ENCODE results near the gene RENBP.

Gene RENBP

GRCh38 chrX:153919281-153919680 is 25.2 kb downstream of the RENBP start:
- DNase-seq (ENCODE audit: low spot score): no peak

DNA sequence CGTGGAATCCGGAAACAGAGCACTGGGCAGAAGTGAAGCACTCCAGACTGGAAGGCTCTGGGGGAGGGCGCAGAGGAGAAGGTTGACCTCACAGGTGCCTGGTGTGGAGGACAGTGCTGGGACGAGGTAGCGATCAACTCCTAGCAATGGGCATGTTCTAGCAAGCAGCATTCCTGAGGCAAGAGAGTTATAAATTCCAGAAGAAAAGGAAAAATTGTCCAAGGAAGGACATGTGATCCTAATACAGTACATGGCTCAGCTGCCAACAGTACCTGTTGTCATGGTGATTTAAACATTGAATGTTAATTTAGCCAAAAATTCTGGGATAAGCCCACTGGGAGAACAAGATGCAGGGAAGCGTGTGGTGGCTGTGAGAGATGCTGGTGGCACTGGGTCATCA is 26.6 kb downstream of the RENBP start:
- DNase-seq (ENCODE audit: low spot score): no peak

DNA sequence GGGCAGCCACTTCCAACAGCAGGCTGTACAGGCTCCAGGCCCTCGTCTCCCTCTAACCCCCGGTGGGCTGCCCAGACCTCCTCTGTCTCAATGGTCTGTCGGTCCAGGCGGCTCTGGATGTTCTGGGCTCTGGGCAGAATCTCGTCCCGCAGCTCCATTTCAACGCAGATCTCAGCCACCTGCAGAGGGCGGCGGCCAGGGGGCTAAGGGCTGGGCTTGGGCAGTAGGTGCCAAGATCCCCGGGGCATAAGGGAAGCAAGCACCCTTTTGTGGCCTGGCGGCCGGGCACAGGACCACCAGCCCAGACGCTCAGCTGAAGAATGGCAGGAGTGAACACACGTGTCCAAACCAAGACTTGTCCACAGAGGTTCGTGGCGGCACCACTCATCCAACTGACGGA is 30.7 kb downstream of the RENBP start:
- no peak for DNase-seq (ENCODE audit: low spot score)

DNA sequence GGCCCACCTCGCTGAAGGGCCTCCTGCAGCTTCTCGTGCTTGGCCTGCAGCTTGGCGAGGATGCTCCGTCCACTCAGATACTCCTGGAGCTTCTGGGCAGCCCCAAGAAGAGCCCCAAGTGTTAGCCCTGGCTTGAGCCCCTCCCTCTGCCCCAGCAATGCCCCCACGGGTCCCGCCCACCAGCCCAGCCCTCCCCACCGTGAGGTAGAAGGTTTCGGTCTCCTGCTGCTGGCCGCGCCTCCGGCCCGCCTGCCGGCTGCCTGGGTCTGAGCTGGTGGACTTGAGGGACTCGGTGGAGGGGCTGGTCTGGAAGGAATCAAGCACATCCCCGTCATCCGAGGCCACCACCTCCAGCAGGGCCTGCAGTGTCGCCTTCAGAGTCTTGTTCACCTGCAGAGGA is 31.2 kb downstream of the RENBP start:
- no peak for DNase-seq (ENCODE audit: low spot score)

DNA sequence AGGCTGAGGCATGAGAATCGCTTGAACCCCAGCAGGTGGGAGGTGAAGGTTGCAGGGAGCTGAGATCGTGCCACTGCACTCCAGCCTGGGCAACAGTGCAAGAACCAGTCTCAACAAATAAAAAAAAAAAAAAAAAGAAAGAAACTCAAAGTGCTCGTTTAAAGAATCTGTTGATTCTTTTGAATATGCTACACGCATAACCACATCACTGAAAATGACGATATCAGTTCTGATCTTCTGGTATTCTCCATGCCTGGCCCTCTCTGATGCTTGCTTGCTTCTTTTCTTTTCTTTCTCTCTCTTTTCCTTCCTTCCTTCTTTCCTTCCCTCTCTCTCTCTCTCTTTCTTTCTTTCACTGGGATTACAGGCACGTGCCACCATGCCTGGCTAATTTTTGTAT is 32.6 kb downstream of the RENBP start:
- DNase-seq (ENCODE audit: low spot score): no peak

DNA sequence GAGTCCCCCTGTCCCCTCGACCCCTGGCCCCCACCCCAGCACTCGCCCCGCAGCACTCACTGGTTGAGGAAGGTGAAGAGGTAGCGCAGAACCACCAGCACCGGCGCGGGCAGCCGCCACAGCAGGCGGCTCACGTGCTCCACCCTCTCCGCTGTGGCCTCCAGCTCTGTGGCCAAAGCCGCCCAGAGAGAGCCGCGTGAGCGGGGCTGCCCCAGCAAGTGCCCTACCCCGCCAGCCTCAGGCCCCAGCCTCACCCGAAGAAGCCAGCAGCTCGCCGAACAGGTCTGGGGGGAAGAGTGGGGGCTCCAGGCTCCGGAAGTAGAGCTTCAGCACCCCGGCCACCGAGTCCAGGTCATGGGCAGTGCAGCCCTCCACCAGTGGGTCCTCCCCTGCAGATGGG is 34.0 kb downstream of the RENBP start:
- DNase-seq (ENCODE audit: low spot score): no peak

DNA sequence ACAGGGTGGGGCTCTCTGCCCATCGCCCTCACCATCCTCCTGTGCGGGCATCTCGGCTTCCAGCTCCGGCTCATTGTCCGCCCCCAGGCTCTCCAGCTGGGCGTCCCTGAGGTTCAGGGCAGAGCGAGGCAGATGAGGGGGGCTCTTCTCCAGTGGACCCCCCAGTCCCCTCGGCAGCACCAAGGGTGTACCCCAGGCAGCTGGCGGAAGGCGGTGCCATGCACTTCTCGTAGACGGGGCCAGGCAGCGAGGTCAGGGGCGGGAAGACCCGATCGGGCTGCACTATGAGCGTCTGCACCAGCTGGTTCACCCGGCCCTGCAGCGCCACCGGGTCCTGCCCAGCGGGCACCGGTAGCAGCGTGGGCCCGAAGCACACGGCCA is 34.5 kb downstream of the RENBP start:
- DNase-seq (ENCODE audit: low spot score): no peak

GRCh38 chrX:153909024-153909979 is 35.1 kb downstream of the RENBP start:
- peak; percentile 48 for DNase-seq (ENCODE audit: low spot score)

GRCh38 chrX:153908219-153908860 is 36.1 kb downstream of the RENBP start:
- DNase-seq (ENCODE audit: low spot score): no peak

- DNase-seq (ENCODE audit: low spot score): no peak
Measured at GRCh38 chrX:153907456-153907855, 37.0 kb downstream of the RENBP start.

- no peak for DNase-seq (ENCODE audit: low spot score)
Measured at GRCh38 chrX:153906126-153906917, 38.1 kb downstream of the RENBP start.

DNA sequence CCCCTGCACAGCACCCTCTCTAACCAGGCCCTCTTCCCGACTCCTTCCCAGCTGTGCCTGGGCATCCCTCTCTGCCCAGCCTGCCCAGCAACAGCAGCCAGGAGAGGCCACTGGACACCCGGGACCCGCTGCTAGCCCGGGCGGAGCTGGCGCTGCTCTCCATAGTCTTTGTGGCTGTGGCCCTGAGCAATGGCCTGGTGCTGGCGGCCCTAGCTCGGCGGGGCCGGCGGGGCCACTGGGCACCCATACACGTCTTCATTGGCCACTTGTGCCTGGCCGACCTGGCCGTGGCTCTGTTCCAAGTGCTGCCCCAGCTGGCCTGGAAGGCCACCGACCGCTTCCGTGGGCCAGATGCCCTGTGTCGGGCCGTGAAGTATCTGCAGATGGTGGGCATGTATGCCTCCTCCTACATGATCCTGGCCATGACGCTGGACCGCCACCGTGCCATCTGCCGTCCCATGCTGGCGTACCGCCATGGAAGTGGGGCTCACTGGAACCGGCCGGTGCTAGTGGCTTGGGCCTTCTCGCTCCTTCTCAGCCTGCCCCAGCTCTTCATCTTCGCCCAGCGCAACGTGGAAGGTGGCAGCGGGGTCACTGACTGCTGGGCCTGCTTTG is 38.9 kb downstream of the RENBP start:
- no peak for DNase-seq (ENCODE audit: low spot score)

DNA sequence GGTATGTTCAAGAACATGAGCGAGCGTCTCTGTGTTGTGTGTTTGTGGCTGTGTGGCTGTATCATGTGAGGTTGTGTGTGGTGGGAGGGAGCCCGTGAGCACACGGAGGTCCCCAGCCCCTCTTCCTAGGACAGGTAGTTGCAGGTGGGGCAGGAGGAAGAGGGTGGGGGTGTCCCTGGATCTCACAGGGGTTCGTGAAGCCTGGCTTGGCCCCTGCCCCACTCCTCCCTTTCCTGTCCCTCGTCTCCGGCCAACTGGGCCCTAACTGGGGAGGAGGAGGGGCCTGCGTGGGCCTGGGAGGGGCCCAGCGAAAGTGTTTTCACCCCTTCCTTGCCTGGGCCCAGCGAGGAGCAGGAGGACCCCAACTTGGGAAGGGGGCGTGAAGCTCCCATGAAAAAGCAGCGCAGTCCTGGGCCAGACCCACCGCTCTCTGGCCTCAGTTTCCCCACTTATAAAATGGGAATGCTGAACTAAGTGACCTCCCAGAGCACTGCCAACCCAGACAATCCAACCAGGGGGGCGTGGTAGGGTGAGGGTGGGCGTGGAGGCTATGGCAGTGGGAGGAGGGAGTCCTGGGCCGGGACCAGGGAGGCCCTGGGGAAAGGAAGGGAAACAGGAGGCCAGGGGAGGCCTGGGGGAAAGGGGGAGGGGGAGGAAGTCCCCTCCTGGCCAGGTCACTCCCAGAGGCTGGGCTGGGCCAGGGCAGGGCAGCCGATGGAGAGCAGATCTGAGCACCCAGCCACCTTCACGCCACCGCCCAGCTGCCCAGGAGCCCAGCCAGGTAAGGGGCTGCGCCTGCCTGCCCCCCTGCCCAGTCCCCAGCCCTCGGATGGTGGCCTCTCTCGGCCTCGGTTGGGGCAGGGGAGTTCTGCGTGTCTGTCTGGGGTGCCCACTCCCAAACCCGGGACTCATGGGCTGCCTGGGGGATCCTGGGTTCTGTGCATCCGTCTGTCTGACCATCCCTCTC is 40.2 kb downstream of the RENBP start, which contains the start of gene AVPR2:
TSS of gene AVPR2 (plus strand) at position 683 of the 967 bp plus-strand sequence. CDS start 473 bp downstream, outside the sequence.
- no peak for DNase-seq (ENCODE audit: low spot score)

DNA sequence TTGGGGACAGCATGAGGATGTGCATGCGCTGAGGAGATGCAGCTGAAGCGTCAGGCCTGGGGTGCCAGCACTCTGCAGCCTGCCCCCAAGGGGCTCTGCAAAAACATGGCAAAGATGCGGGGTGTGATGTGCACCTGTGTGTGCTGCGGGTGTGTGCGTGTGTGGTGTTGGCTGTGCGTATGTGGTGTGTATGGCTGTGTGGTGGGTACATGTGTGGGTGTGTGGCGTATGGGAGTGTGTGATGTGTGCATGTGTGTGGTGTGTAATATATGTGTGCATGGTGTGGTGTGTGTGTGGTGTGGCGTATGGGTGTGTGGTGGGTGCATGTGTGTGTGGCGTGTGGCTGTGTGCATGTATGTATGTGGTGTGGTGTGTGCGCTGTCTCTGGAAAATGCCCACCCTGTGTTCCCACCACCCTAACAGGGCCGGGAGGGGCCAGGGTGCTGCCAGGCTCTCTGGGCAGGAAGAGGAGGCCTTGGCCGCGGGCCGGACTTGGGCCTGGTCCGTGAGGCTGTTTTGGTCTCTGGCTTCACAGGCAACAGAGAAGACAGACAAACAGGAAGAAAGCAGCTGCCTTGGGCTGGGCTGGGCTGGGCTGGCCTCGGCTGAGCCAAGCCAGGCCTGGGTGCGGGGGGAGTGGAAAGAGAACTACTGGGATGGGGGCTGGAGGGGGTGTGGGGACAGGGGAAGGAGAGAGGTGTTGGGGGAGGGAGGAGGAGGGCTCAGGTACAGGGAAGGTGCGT is 41.0 kb downstream of the RENBP start:
- DNase-seq (ENCODE audit: low spot score): no peak

- no peak for DNase-seq (ENCODE audit: low spot score)
Measured at GRCh38 chrX:153902385-153902784, 42.1 kb downstream of the RENBP start.

DNA sequence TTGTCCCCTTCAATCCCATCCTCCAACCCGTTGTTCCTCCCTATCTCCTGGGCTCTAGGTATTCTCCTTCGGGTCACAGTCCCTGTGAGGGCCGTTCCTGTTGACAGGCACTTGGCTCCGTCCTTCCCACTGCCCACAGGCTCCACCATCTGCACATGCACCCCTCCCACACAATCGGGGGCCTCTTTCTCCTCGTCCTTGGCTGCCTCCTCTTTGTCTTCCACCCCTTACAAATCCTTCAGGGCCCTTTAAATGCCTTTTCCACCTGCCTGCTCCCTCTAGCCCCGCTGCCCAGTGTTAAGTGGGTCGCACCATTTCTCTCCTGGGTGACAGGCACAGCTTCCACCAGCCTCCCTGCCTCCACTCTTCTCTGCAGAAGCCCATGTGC is 42.7 kb downstream of the RENBP start:
- DNase-seq (ENCODE audit: low spot score): no peak

DNA sequence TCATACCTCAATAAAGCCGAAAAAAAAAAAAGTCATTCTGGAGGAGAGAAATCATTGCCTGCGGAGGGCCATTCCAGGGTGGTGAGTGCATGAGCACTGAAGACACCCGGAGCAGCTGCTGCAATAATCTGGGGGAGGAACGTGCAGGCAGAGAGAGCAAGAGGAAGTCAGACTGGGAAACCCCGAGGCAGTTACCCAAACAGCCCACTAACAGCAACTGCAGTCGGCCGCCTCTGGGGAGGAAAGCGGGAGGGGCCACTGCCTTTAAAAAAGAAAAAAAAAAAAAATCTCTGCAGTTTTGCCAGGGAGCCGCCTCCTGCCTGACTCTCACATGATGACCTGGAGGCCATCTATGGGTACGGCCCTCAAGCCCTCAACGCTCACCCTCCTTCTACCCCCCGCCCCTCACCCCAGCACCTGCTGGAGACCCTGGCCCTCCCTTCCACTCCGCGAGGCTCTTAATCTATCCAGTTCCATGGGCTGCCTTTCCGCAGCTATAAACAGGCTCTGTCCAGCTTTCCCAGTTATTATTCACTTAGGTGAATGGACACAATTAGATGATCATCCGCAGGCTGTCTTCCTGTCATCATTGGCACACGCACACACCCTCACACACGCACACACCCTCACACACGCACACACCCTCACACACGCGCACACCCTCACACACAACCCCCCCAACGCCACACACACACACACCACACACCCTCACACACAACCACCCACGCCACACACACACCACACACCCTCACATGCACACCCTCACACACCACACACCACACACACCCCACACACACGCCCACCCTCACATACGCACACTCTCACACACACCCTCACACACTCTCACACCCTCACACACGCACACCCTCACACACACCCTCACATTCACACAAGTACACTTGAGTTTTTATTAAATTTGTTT is 43.4 kb downstream of the RENBP start:
- DNase-seq (ENCODE audit: low spot score): peak; percentile 42

GRCh38 chrX:153897899-153898298 is 46.5 kb downstream of the RENBP start:
- no peak for DNase-seq (ENCODE audit: low spot score)

- DNase-seq (ENCODE audit: low spot score): no peak
Measured at GRCh38 chrX:153889123-153889522, 55.3 kb downstream of the RENBP start.

Data from iPS-NIHi11 (cell line).